HepG2 (cell line): ENCODE results near the gene SUCLG1. TPM values are rescaled to one million over a fixed set of nuclear protein-coding genes. Genes with fewer than 3 reads are reported as not detected.

ENCODE experiments used
- CEBPG ChIP-seq: IDR thresholded peaks from 2 replicates; pipeline ENCODE4 v1.6.1; 2016
- CHCHD3 ChIP-seq: sonication (generic); formaldehyde crosslinking; IDR thresholded peaks from 2 replicates; pipeline ENCODE4 v1.8.0; 2022; ENCODE audit warnings: mild to moderate bottlenecking, missing genetic modification reagents, moderate library complexity
- ESRRA ChIP-seq: sonication (generic); formaldehyde crosslinking; IDR thresholded peaks from 2 replicates; pipeline ENCODE4 v1.5.1; 2020; ENCODE audit warnings: mild to moderate bottlenecking, low read depth, missing genetic modification reagents
- HNF4G ChIP-seq, 2 experiments: sonication (generic) in 1 of 2; formaldehyde crosslinking in 1 of 2; IDR thresholded peaks; 2 replicates each; pipeline versions ENCODE4 v1.4.0 to v1.6.1; 2011 to 2020; ENCODE audit warnings: borderline replicate concordance in 2 of 2, low read depth in 2 of 2, mild to moderate bottlenecking in 2 of 2, low read length in 1 of 2, missing genetic modification reagents in 1 of 2, moderate library complexity in 1 of 2
- KDM5B ChIP-seq: sonication (generic); formaldehyde crosslinking; IDR thresholded peaks from 2 replicates; pipeline ENCODE4 v1.4.0; 2020; ENCODE audit warnings: missing genetic modification reagents, mild to moderate bottlenecking, borderline replicate concordance
- RBM22 ChIP-seq: fragments of 200-400 bp; formaldehyde crosslinking; optimal IDR thresholded peaks from 2 replicates; pipeline ENCODE3; 2017; ENCODE audit warnings: mild to moderate bottlenecking, low read length, moderate library complexity
- RELA ChIP-seq: sonication (generic); formaldehyde crosslinking; IDR thresholded peaks from 2 replicates; pipeline ENCODE4 v1.4.0; 2020; ENCODE audit warnings: missing genetic modification reagents
- SNAPC2 ChIP-seq: sonication (generic); formaldehyde crosslinking; IDR thresholded peaks from 2 replicates; pipeline ENCODE4 v1.8.1; 2022; ENCODE audit warnings: mild to moderate bottlenecking, missing genetic modification reagents
- TRIM24 ChIP-seq: sonication (generic); formaldehyde crosslinking; IDR thresholded peaks from 2 replicates; pipeline ENCODE4 v1.8.0; 2022; ENCODE audit warnings: mild to moderate bottlenecking, missing genetic modification reagents
- ZBTB39 ChIP-seq: sonication (generic); formaldehyde crosslinking; IDR thresholded peaks from 2 replicates; pipeline ENCODE4 v1.5.0; 2020; ENCODE audit warnings: missing genetic modification reagents
- ZNF142 ChIP-seq: sonication (generic); formaldehyde crosslinking; IDR thresholded peaks from 2 replicates; pipeline ENCODE4 v1.4.0; 2020; ENCODE audit warnings: missing genetic modification reagents
- ZNF501 ChIP-seq: sonication (generic); formaldehyde crosslinking; IDR thresholded peaks from 2 replicates; pipeline ENCODE4 v1.5.1; 2020; ENCODE audit warnings: mild to moderate bottlenecking, moderate library complexity, missing genetic modification reagents
- ZNF574 ChIP-seq: sonication (generic); formaldehyde crosslinking; IDR thresholded peaks from 2 replicates; pipeline ENCODE4 v1.4.0; 2020; ENCODE audit warnings: missing genetic modification reagents
- ZNF775 ChIP-seq: sonication (generic); formaldehyde crosslinking; IDR thresholded peaks from 2 replicates; pipeline ENCODE4 v1.4.0; 2020; ENCODE audit warnings: missing genetic modification reagents, mild to moderate bottlenecking, moderate library complexity, borderline replicate concordance
- polyA plus RNA-seq, 8 experiments: library from polyadenylated mRNA; depleted of rRNA in 3 of 8; stranded (reverse) in 7 of 8; unstranded in 1 of 8; fragments of >200 nt; fragmentation: Illumina TruSeq in 4 of 8; extraction: Trizol in 4 of 8; gene quantifications; 2 replicates each; pipeline versions ENCODE4 v1.2.1 to v1.2.3, GENCODE V29; 2011 to 2016; ENCODE audit warnings: low read depth in 4 of 8, missing spikeins in 1 of 8, mixed read lengths in 1 of 8; ENCODE audit not compliant: insufficient read depth in 1 of 8
- total RNA-seq, 5 experiments: library from RNA; depleted of rRNA; stranded (reverse); fragments of >200 nt; fragmentation: Illumina TruSeq; extraction: Trizol; gene quantifications; 2 replicates each; pipeline ENCODE4 v1.2.3, GENCODE V29; 2016; ENCODE audit warnings: low read depth in 1 of 5

SUCLG1 gene
- total and polyA plus RNA-seq, 2 of the 13 experiments (the other 11 are each of a cell fraction or from before 2014, with no cell fraction given): 58.7 to 121 TPM

GRCh38 chr2:84487298-84487996 is 28.4 kb upstream of the SUCLG1 start (continued):
- no peak for TF ChIP-seq ZNF574
- no peak for TF ChIP-seq ZNF142 (CRISPR knock-in tag)
- no peak for TF ChIP-seq RBM22
- TF ChIP-seq KDM5B (CRISPR knock-in tag): no peak
- TF ChIP-seq HNF4G (IDR thresholded peaks at IDR 0.05; ENCODE audit: borderline replicate concordance, low read depth, low read length): peak; percentile 95
- peak; percentile 48; the same call in 1 of the 2 replicates for TF ChIP-seq HNF4G (CRISPR knock-in tag; IDR thresholded peaks at IDR 0.05; ENCODE audit: borderline replicate concordance, low read depth)
- TF ChIP-seq ZNF775 (CRISPR knock-in tag): no peak
- 0 out of 2 replicates have a peak, but pooled peaks have one; percentile 26 for TF ChIP-seq ZBTB39 (CRISPR knock-in tag)
- TF ChIP-seq RELA: no peak
- no peak for TF ChIP-seq TRIM24
- TF ChIP-seq ZNF501 (CRISPR knock-in tag): no peak
- peak; percentile 66; the same call in 1 of the 2 replicates for TF ChIP-seq SNAPC2
- no peak for TF ChIP-seq CEBPG (CRISPR knock-in tag)
- peak; percentile 81 for TF ChIP-seq ESRRA (CRISPR knock-in tag)
- no peak for TF ChIP-seq CHCHD3 (CRISPR knock-in tag)
